SK-N-SH treated with all-trans-retinoic acid at 6 μM for 48 hours (cell line): ENCODE results near the gene CTXN1.

Source experiments
- ATAC-seq: fragments of 200-7000 bp; cut with Tn5 transposase; 3 replicates; pipeline ENCODE4 v1.9.1; 2020; ENCODE audit warnings: mild to moderate bottlenecking, moderate library complexity
- ARNTL ChIP-seq: fragments of 450-650 bp; formaldehyde crosslinking; IDR thresholded peaks from 2 replicates; pipeline ENCODE4 v1.5.0; 2020; ENCODE audit warnings: low read depth, mild to moderate bottlenecking, moderate library complexity, borderline replicate concordance
- CSDC2 ChIP-seq: fragments of 250-450 bp; sonication (Bioruptor Pico); IDR thresholded peaks from 2 replicates; pipeline ENCODE4 v1.5.0; 2020; ENCODE audit warnings: mild to moderate bottlenecking, moderate library complexity
- ESRRG ChIP-seq: fragments of 250-450 bp; sonication (Bioruptor Pico); IDR thresholded peaks from 2 replicates; pipeline ENCODE4 v1.6.1; 2021; ENCODE audit warnings: mild to moderate bottlenecking
- GLIS3 ChIP-seq: fragments of 250-450 bp; sonication (Bioruptor Pico); IDR thresholded peaks from 2 replicates; pipeline ENCODE4 v1.5.0; 2020; ENCODE audit warnings: mild to moderate bottlenecking, moderate library complexity
- ISL1 ChIP-seq: fragments of 250-450 bp; sonication (Bioruptor Pico); IDR thresholded peaks from 2 replicates; pipeline ENCODE4 v2.1.2; 2022; ENCODE audit warnings: mild to moderate bottlenecking, moderate library complexity
- OSR1 ChIP-seq: fragments of 250-450 bp; sonication (Bioruptor Pico); IDR thresholded peaks from 2 replicates; pipeline ENCODE4 v1.8.0; 2022; ENCODE audit warnings: moderate library complexity, mild to moderate bottlenecking, inconsistent platforms
- PPARA ChIP-seq: fragments of 250-450 bp; sonication (Bioruptor Pico); IDR thresholded peaks from 2 replicates; pipeline ENCODE4 v1.5.0; 2020; ENCODE audit warnings: mild to moderate bottlenecking, borderline replicate concordance
- RARB ChIP-seq: fragments of 250-450 bp; sonication (Bioruptor Pico); IDR thresholded peaks from 2 replicates; pipeline ENCODE4 v1.8.0; 2021; ENCODE audit warnings: mild to moderate bottlenecking, moderate library complexity
- SNAI2 ChIP-seq: fragments of 250-450 bp; sonication (Bioruptor Pico); IDR thresholded peaks from 2 replicates; pipeline ENCODE4 v1.5.0; 2020; ENCODE audit warnings: mild to moderate bottlenecking, moderate library complexity
- TCF4 ChIP-seq: fragments of 250-450 bp; sonication (Bioruptor Pico); IDR thresholded peaks from 2 replicates; pipeline ENCODE4 v1.8.0; 2021; ENCODE audit warnings: mild to moderate bottlenecking, moderate library complexity, borderline replicate concordance
- TOX ChIP-seq: fragments of 250-450 bp; sonication (Bioruptor Pico); IDR thresholded peaks from 2 replicates; pipeline ENCODE4 v1.8.0; 2021; ENCODE audit warnings: mild to moderate bottlenecking, moderate library complexity, borderline replicate concordance
- ZC3H10 ChIP-seq: fragments of 250-450 bp; sonication (Bioruptor Pico); IDR thresholded peaks from 2 replicates; pipeline ENCODE4 v1.5.1; 2021; ENCODE audit warnings: mild to moderate bottlenecking, moderate library complexity
- ZFP3 ChIP-seq: fragments of 250-450 bp; sonication (Bioruptor Pico); IDR thresholded peaks from 2 replicates; pipeline ENCODE4 v1.5.0; 2020; ENCODE audit warnings: mild to moderate bottlenecking, moderate library complexity
- ZNF565 ChIP-seq: fragments of 450-650 bp; formaldehyde crosslinking; conservative IDR thresholded peaks from 2 replicates; pipeline ENCODE4 v1.5.0; 2020; ENCODE audit warnings: low read depth, mild to moderate bottlenecking, moderate library complexity
- ZNF70 ChIP-seq: fragments of 450-650 bp; formaldehyde crosslinking; IDR thresholded peaks from 2 replicates; pipeline ENCODE4 v1.5.0; 2020; ENCODE audit warnings: mild to moderate bottlenecking, moderate library complexity
- TF ChIP-seq, protein P1 (sequence below): fragments of 250-450 bp; sonication (Bioruptor Pico); IDR thresholded peaks from 2 replicates; pipeline ENCODE4 v1.5.1; 2020; ENCODE audit warnings: low read depth, mild to moderate bottlenecking, moderate library complexity
- TF ChIP-seq, protein P2 (sequence below): fragments of 250-450 bp; sonication (Bioruptor Pico); IDR thresholded peaks from 2 replicates; pipeline ENCODE4 v1.8.0; 2020; ENCODE audit warnings: mild to moderate bottlenecking, moderate library complexity, borderline replicate concordance
- TF ChIP-seq, protein P3 (sequence below): fragments of 250-450 bp; sonication (Bioruptor Pico); IDR thresholded peaks from 2 replicates; pipeline ENCODE4 v1.5.0; 2020; ENCODE audit warnings: mild to moderate bottlenecking, moderate library complexity
- TF ChIP-seq, protein P4 (sequence below): fragments of 250-450 bp; sonication (Bioruptor Pico); IDR thresholded peaks from 2 replicates; pipeline ENCODE4 v1.8.0; 2021; ENCODE audit warnings: low read depth, mild to moderate bottlenecking, moderate library complexity, borderline replicate concordance
- TF ChIP-seq, protein P5 (sequence below): fragments of 250-450 bp; sonication (Bioruptor Pico); IDR thresholded peaks from 2 replicates; pipeline ENCODE4 v1.5.1; 2021; ENCODE audit warnings: mild to moderate bottlenecking, moderate library complexity

The CTXN1 gene

DNA sequence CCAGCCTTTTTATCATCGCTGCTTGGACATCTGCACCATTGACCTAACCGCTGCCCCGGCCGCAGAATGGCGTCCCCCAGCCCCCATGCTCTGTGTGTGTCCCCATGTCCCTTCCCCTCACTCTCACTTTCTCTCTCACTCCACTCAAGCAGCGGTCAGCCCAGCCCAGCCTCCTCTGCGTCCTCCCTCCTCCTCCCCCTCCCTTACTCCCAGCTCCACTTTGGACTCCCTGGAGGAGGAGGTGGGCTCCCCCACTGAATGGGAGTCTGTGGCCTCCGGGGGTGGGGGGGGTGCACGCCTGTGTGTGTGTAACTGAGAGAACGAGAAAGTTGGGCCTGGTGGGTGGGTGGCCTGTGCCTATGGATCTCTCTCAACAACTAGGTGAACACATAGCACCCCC, 20.1 kb downstream of the CTXN1 start:
- TF ChIP-seq ZNF565 (CRISPR knock-in tag), result no peak
- TF ChIP-seq ARNTL (CRISPR knock-in tag), result no peak
- TF ChIP-seq TOX, result no peak
- no peak for TF ChIP-seq GLIS3 (CRISPR knock-in tag)
- TF ChIP-seq, protein P1, sequence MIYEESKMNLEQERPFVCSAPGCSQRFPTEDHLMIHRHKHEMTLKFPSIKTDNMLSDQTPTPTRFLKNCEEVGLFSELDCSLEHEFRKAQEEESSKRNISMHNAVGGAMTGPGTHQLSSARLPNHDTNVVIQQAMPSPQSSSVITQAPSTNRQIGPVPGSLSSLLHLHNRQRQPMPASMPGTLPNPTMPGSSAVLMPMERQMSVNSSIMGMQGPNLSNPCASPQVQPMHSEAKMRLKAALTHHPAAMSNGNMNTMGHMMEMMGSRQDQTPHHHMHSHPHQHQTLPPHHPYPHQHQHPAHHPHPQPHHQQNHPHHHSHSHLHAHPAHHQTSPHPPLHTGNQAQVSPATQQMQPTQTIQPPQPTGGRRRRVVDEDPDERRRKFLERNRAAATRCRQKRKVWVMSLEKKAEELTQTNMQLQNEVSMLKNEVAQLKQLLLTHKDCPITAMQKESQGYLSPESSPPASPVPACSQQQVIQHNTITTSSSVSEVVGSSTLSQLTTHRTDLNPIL (CRISPR knock-in tag), result no peak
- TF ChIP-seq PPARA (CRISPR knock-in tag), result no peak
- TF ChIP-seq, protein P2, sequence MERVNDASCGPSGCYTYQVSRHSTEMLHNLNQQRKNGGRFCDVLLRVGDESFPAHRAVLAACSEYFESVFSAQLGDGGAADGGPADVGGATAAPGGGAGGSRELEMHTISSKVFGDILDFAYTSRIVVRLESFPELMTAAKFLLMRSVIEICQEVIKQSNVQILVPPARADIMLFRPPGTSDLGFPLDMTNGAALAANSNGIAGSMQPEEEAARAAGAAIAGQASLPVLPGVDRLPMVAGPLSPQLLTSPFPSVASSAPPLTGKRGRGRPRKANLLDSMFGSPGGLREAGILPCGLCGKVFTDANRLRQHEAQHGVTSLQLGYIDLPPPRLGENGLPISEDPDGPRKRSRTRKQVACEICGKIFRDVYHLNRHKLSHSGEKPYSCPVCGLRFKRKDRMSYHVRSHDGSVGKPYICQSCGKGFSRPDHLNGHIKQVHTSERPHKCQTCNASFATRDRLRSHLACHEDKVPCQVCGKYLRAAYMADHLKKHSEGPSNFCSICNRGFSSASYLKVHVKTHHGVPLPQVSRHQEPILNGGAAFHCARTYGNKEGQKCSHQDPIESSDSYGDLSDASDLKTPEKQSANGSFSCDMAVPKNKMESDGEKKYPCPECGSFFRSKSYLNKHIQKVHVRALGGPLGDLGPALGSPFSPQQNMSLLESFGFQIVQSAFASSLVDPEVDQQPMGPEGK, result no peak
- no peak for TF ChIP-seq CSDC2 (CRISPR knock-in tag)
- TF ChIP-seq ZNF70 (CRISPR knock-in tag), result no peak
- no peak for TF ChIP-seq ISL1 (CRISPR knock-in tag)
- no peak for TF ChIP-seq SNAI2 (CRISPR knock-in tag)
- TF ChIP-seq ZC3H10 (CRISPR knock-in tag), result no peak
- TF ChIP-seq, protein P3, sequence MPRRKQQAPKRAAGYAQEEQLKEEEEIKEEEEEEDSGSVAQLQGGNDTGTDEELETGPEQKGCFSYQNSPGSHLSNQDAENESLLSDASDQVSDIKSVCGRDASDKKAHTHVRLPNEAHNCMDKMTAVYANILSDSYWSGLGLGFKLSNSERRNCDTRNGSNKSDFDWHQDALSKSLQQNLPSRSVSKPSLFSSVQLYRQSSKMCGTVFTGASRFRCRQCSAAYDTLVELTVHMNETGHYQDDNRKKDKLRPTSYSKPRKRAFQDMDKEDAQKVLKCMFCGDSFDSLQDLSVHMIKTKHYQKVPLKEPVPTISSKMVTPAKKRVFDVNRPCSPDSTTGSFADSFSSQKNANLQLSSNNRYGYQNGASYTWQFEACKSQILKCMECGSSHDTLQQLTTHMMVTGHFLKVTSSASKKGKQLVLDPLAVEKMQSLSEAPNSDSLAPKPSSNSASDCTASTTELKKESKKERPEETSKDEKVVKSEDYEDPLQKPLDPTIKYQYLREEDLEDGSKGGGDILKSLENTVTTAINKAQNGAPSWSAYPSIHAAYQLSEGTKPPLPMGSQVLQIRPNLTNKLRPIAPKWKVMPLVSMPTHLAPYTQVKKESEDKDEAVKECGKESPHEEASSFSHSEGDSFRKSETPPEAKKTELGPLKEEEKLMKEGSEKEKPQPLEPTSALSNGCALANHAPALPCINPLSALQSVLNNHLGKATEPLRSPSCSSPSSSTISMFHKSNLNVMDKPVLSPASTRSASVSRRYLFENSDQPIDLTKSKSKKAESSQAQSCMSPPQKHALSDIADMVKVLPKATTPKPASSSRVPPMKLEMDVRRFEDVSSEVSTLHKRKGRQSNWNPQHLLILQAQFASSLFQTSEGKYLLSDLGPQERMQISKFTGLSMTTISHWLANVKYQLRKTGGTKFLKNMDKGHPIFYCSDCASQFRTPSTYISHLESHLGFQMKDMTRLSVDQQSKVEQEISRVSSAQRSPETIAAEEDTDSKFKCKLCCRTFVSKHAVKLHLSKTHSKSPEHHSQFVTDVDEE, result no peak
- TF ChIP-seq TCF4 (CRISPR knock-in tag), result no peak
- TF ChIP-seq, protein P4, sequence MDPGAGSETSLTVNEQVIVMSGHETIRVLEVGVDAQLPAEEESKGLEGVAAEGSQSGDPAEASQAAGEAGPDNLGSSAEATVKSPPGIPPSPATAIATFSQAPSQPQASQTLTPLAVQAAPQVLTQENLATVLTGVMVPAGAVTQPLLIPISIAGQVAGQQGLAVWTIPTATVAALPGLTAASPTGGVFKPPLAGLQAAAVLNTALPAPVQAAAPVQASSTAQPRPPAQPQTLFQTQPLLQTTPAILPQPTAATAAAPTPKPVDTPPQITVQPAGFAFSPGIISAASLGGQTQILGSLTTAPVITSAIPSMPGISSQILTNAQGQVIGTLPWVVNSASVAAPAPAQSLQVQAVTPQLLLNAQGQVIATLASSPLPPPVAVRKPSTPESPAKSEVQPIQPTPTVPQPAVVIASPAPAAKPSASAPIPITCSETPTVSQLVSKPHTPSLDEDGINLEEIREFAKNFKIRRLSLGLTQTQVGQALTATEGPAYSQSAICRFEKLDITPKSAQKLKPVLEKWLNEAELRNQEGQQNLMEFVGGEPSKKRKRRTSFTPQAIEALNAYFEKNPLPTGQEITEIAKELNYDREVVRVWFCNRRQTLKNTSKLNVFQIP, result no peak
- TF ChIP-seq, protein P5, sequence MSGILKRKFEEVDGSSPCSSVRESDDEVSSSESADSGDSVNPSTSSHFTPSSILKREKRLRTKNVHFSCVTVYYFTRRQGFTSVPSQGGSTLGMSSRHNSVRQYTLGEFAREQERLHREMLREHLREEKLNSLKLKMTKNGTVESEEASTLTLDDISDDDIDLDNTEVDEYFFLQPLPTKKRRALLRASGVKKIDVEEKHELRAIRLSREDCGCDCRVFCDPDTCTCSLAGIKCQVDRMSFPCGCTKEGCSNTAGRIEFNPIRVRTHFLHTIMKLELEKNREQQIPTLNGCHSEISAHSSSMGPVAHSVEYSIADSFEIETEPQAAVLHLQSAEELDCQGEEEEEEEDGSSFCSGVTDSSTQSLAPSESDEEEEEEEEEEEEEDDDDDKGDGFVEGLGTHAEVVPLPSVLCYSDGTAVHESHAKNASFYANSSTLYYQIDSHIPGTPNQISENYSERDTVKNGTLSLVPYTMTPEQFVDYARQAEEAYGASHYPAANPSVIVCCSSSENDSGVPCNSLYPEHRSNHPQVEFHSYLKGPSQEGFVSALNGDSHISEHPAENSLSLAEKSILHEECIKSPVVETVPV (CRISPR knock-in tag), result no peak
- no peak for ATAC-seq

DNA sequence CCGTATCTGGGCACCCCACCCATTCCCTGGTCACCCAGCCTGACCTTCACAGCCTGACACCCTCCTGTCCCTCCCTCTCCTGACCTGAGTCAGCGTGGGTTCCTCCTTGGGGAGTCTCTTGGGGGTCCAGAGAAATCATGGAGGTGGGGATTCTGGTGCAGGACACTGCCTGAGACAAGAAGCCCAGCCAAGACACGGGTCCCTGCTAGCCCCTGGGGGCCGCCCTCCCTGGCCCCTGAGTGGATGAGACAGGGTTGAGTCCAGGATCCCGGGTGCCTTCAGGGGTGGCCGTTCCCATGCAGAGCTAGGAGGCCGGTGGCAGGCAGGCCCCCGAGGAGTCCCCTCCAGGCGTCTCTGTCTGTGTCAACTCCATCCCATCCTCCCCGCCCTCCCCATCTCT, 20.7 kb downstream of the CTXN1 start:
- no peak for ATAC-seq
- no peak for TF ChIP-seq ZNF565 (CRISPR knock-in tag)
- TF ChIP-seq CSDC2 (CRISPR knock-in tag), result no peak
- TF ChIP-seq ZFP3 (CRISPR knock-in tag), result no peak
- no peak for TF ChIP-seq GLIS3 (CRISPR knock-in tag)
- no peak for TF ChIP-seq TCF4 (CRISPR knock-in tag)
- no peak for TF ChIP-seq RARB (CRISPR knock-in tag)
- TF ChIP-seq, protein P3, result no peak
- TF ChIP-seq, protein P2, result no peak
- no peak for TF ChIP-seq OSR1 (CRISPR knock-in tag)
- TF ChIP-seq ARNTL (CRISPR knock-in tag), result no peak
- TF ChIP-seq, protein P4, result no peak
- TF ChIP-seq, protein P5 (CRISPR knock-in tag), result no peak
- TF ChIP-seq ESRRG (CRISPR knock-in tag), result no peak
- TF ChIP-seq ISL1 (CRISPR knock-in tag), result no peak
- no peak for TF ChIP-seq SNAI2 (CRISPR knock-in tag)
